ENCODE data around the gene UBE2N. TPM values are rescaled to one million over a fixed set of nuclear protein-coding genes. Genes with fewer than 3 reads are reported as not detected.

The UBE2N gene, protein sequence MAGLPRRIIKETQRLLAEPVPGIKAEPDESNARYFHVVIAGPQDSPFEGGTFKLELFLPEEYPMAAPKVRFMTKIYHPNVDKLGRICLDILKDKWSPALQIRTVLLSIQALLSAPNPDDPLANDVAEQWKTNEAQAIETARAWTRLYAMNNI
- 100 to 1,000 TPM; 137 to 172 (median 170) TPM for polyA plus RNA-seq (ENCODE audit: insufficient read length in 3 of 3)
- long read RNA-seq, donor 1, full-length matches to known transcripts: 42 of 53 reads
- long read RNA-seq, donor 1, partial matches to known transcripts: 11 of 53 reads
- long read RNA-seq, donor 1, other reads (novel, unspliced or antisense): 0 of 53 reads
- long read RNA-seq, donor 2, full-length matches to known transcripts: 48 of 63 reads
- long read RNA-seq, donor 2, partial matches to known transcripts: 15 of 63 reads
- long read RNA-seq, donor 2, other reads (novel, unspliced or antisense): 0 of 63 reads
- long read RNA-seq, donor 3, full-length matches to known transcripts: 69 of 172 reads
- long read RNA-seq, donor 3, partial matches to known transcripts: 34 of 172 reads
- long read RNA-seq, donor 3, other reads (novel, unspliced or antisense): 69 of 172 reads
- long read RNA-seq, donor 4, full-length matches to known transcripts: 43 of 43 reads
- long read RNA-seq, donor 4, partial matches to known transcripts: 0 of 43 reads
- long read RNA-seq, donor 4, other reads (novel, unspliced or antisense): 0 of 43 reads
- long read RNA-seq, donor 5: 0 reads
- long read RNA-seq, donor 6, full-length matches to known transcripts: 54 of 117 reads
- long read RNA-seq, donor 6, partial matches to known transcripts: 28 of 117 reads
- long read RNA-seq, donor 6, other reads (novel, unspliced or antisense): 35 of 117 reads
- long read RNA-seq, donor 7, full-length matches to known transcripts: 70 of 75 reads
- long read RNA-seq, donor 7, partial matches to known transcripts: 5 of 75 reads
- long read RNA-seq, donor 7, other reads (novel, unspliced or antisense): 0 of 75 reads
- long read RNA-seq, donor 8, full-length matches to known transcripts: 93 of 107 reads
- long read RNA-seq, donor 8, partial matches to known transcripts: 14 of 107 reads
- long read RNA-seq, donor 8, other reads (novel, unspliced or antisense): 0 of 107 reads
- long read RNA-seq, donor 9, full-length matches to known transcripts: 59 of 59 reads
- long read RNA-seq, donor 9, partial matches to known transcripts: 0 of 59 reads
- long read RNA-seq, donor 9, other reads (novel, unspliced or antisense): 0 of 59 reads
- long read RNA-seq, donor 10, full-length matches to known transcripts: 73 of 97 reads
- long read RNA-seq, donor 10, partial matches to known transcripts: 24 of 97 reads
- long read RNA-seq, donor 10, other reads (novel, unspliced or antisense): 0 of 97 reads
- long read RNA-seq, donor 11, full-length matches to known transcripts: 48 of 48 reads
- long read RNA-seq, donor 11, partial matches to known transcripts: 0 of 48 reads
- long read RNA-seq, donor 11, other reads (novel, unspliced or antisense): 0 of 48 reads
- long read RNA-seq, donor 12, full-length matches to known transcripts: 21 of 21 reads
- long read RNA-seq, donor 12, partial matches to known transcripts: 0 of 21 reads
- long read RNA-seq, donor 12, other reads (novel, unspliced or antisense): 0 of 21 reads
- long read RNA-seq, donor 13: 0 reads
- long read RNA-seq, donor 14, full-length matches to known transcripts: 61 of 72 reads
- long read RNA-seq, donor 14, partial matches to known transcripts: 11 of 72 reads
- long read RNA-seq, donor 14, other reads (novel, unspliced or antisense): 0 of 72 reads
- long read RNA-seq, donor 15, full-length matches to known transcripts: 19 of 19 reads
- long read RNA-seq, donor 15, partial matches to known transcripts: 0 of 19 reads
- long read RNA-seq, donor 15, other reads (novel, unspliced or antisense): 0 of 19 reads
- long read RNA-seq, donor 16, full-length matches to known transcripts: 135 of 152 reads
- long read RNA-seq, donor 16, partial matches to known transcripts: 17 of 152 reads
- long read RNA-seq, donor 16, other reads (novel, unspliced or antisense): 0 of 152 reads

DNA sequence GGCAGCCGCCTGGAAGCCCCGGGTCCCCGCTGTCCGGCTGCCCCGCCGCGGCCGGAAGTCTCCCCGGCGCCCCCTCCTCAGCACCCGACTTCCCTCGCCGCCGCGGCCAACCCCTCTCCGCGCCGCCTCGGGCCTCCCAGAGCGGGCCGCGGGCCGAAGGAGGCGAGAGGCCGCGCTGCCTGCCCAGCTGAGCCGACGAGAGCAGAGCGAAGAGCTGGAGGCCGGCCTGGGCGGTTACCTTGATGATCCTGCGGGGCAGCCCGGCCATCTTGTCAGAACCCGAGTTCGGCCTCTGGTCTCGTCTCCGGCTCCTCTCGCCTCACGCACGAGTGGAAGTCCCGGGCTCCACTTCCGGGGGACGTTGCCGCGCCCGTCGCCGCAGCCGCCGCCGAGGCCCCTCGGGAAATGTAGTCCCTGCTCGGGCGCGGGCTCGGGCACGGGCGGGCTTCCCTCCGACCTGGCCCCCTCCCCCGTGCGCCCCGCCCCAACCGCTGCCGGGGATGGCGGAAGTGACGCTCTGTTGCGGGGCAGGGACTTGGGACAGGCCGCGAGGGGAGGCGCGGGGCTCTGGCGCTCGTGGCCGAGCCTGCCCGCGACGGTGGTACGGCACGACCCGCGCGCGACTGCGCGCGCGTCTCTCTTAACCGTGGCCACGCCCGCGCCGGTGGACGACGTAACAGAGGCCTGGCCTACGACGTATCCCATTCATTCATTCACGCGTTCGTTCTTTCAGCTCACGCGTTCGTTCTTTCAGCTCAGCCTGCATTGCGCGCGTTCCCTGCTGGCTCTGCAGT is at the start of gene UBE2N:
Gene UBE2N, minus strand, starts transcription at position 331 of the 794 bp plus-strand sequence. Its CDS starts 63 bp downstream, at position 268.
- DNase-seq (ENCODE audit: extremely low read depth in 1 of 11, low read depth in 9 of 11, low spot score in 4 of 11): peak; percentile 77 to 96 (median 91)

DNA sequence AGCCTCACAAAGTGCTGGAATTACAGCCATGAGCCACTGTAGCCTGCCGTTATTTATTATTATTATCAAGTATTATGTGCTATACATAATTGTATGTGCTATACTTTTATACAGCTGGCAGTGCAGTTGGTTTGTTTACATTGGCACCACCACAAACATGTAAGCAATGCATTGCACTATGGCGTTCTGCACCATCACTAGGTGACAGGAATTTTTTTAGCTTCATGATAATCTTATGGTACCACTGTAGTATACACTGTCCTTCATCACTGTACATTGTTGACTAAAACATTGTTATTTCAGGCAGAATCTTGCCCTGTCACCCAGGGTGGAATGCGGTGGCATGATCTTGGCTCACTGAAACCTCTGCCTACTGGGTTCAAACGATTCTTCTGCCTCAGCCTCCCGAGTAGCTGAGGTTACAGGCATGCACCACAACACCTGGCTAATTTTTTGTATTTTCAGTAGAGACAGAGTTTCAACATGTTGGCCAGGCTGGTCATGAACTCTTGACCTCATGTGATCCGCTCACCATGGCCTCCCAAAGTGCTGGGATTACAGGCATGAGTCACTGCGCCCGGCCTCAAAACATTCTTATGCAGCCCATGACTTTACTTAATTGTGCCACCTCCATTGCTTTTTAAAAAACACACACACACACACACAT is 42.7 kb upstream of the UBE2N start:
- no peak for DNase-seq (ENCODE audit: extremely low read depth in 1 of 11, low read depth in 9 of 11, low spot score in 4 of 11)

DNA sequence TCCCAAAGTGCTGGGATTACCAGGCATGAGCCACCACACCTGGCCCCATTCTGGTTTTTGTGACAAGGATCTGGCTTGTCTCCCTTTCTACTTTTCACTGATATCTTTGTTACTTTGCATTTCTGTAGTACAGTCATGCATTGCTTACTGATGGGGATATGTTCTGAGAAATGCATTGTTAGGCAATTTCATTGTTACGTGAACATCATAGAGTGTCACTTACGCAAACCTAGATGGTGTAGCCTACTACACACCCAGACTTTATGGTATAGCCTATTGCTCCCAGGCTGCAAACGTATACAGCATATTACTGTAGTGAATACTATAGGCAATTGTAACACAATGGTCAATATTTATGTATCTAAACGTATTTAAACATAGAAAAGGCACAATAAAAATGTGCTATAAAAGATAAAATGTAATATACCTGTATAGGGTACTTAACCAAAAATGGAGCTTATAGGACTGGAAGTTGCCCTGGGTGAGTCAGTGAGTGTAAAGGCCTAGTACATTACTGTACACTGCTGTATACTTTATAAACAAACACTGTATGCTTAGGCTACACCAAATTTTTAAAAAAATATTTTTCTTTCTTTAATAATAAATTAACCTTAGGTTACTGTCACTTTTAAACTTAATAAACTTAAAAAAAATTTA is 41.5 kb upstream of the UBE2N start:
- DNase-seq (ENCODE audit: extremely low read depth in 1 of 11, low read depth in 9 of 11, low spot score in 4 of 11): no peak

DNA sequence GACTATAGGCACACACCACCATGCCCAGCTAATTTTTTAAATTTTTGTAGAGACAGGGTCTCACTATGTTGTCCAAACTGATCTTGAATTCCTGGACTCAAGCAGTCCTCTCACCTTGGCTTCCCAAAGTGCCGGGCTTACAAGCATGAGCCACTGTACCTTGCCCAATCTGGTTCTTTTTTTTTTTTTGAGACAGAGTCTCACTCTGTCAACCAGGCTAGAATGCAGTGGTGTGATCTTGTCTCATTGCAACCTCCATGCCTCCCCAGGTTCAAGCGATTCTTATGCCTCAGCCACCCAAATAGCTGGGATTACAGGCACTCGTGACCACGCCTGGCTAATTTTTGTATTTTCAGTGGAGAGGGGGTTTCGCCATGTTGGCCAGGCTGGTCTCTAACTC is 41.0 kb upstream of the UBE2N start:
- no peak for DNase-seq (ENCODE audit: extremely low read depth in 1 of 11, low read depth in 9 of 11, low spot score in 4 of 11)

DNA sequence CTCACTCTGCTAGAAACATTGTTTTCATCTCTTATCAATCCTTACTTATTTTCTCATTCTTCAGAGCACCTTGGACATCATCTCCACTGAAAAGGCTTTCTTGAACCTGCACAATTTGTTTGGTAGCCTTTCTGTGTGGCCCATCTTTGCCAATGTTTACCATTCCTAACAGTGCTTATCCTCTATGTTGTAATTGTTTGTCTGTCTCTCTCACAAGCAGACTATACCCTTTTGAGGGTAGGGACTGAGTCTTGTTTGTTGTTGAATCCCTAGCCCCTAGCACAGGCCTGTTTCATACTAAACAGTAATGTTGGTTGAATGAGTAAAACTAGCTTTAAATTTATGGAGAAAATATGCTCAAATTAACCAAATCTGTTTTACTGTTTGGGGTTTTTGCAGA is 34.8 kb upstream of the UBE2N start:
- no peak for DNase-seq (ENCODE audit: extremely low read depth in 1 of 11, low read depth in 9 of 11, low spot score in 4 of 11)

DNA sequence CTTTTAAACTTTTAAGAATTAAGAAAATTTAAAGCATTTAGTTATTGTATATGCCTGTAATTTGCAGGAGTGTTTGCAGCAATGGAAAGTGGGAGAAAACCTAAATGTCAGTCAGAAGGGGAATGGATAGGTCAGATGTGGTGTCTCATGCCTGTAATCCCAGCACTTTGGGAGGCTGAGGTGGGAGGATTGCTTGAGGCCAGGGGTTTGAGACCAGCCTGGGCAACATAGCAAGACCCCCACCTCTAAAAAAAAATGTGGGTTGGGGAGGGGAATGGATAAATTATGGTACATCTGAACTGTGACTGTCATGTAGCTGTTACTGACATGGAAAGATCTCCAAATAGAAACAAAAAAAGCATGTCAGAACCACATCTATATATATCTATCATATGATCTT is 27.6 kb upstream of the UBE2N start:
- DNase-seq (ENCODE audit: extremely low read depth in 1 of 11, low read depth in 9 of 11, low spot score in 4 of 11): no peak

DNA sequence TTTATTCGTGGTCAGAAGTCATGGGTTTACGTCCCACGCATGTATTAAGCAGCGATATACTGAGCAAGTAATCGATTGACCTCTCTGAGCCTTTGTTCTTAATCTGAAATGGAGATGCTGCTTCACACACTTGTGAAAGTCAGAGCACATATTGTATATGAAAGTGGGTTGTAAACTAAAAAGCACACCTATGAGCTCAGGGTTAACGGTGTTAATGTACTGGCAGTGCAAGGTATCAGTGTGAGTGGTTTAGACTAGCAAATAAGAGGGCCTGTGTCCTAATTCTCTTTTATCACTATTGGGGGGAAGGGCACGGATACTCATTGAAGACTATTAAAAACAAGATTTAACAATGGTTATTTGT is 26.2 kb upstream of the UBE2N start:
- peak in 1 of 11 donors; percentile 15 for DNase-seq (ENCODE audit: extremely low read depth in 1 of 11, low read depth in 9 of 11, low spot score in 4 of 11)

DNA sequence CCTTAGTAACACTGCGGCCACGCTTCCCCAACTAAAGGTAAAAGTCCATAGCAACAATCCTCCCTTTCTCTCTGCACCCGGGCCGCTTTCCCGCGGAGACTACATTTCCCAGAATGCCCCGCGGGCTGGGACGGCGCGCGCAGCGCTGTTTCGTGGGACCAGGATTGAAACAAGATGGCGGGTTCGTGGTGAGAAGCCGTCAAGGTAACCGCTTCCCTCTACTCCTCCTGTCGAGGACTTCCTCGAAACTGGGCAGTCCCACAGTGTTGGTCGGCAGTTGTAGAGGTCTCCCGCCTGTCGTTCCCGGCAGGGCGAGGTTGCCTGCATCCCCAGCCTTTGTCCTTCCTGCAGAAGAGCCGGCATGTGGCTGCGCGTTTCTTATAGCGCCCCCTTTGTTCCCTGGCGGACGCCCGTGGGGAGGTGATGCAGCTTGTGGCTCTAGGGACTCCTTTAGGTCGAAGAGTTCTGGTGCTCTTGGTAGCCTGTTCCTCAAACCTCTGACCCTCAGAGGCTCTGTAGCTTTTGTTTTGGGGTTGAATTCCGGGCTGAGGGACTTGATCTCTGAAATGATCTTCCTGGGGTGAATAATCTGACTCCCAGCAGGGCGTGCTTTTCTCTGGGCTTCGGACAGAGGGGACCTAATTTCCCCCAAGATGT is 25.7 kb upstream of the UBE2N start, which contains the start of gene MRPL42:
Gene MRPL42, plus strand, starts transcription at position 164 of the 657 bp plus-strand sequence. CDS start 1,772 bp downstream, outside the sequence.
- DNase-seq (ENCODE audit: extremely low read depth in 1 of 11, low read depth in 9 of 11, low spot score in 4 of 11): peak; percentile 81 to 95 (median 88)

DNA sequence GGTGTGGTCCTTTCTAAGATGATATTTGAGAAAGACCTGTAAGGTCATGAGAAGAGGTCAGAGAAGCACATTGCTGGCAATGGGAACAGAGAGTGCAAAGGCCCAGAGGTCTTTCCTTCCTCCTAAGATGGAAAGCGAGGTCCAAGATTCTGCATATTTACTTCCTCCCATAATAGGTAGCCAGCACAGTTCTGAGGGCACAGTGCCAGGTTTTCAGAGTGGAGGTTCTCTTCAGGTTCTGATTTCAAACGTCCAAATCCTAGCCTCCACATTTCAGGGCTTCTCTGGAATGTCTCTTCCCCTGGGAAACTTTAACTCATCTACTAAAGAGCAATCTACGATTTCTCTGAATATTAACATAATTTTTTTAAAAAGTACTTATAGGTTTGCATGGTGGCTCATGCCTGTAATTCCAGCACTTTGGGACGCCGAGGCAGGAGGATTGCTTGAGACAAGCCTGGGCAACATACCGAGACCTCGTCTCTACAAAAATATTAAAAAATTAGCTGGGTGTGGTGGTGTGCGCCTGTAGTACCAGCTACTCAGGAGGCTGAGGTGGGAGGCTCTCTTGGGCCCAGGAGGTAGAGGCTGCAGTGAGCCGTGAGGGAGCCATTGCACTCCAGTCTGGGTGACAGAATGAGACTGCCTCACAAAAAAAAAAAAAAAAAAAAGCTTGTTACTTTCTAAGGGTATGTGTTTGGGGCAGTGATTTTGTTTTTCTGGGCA is 25.0 kb upstream of the UBE2N start:
- no peak for DNase-seq (ENCODE audit: extremely low read depth in 1 of 11, low read depth in 9 of 11, low spot score in 4 of 11)

DNA sequence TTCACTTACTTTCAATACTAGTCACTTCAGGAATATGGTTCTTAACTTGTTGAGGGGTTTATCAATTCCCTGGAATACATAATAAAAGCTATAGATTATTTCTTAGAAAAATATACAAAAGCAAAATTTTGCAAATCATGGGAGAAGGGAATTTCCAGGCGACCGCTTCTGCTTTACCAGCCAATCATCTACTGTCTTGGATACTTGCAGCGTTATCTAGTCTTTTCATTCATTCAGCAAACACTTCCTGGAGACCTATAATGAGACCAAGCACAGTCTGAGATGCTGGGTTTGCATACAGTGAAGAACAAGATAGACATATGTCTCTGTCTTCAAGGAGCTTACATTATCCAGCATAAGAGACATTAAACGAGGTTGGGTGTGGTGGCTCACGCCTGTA is 24.1 kb upstream of the UBE2N start:
- DNase-seq (ENCODE audit: extremely low read depth in 1 of 11, low read depth in 9 of 11, low spot score in 4 of 11): no peak

DNA sequence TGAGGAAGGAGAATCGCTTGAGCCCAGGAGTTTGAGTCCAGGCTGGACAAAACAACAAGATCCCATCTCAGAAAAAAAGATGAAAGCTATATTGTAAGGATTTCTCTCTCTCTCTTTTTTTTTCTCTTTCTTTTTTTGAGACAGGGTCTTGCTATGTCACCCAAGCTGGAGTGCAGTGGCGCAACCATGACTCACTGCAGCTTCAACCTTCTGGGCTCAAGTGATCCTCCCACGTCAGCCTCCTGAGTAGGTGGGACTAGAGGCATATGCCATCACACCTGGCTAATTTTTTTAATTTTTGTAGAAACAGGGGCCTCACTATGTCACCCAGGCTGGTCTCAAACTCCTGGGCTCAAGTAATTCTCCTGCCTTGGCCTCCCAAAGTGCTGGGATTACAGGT is 19.8 kb upstream of the UBE2N start:
- DNase-seq (ENCODE audit: extremely low read depth in 1 of 11, low read depth in 9 of 11, low spot score in 4 of 11): no peak

DNA sequence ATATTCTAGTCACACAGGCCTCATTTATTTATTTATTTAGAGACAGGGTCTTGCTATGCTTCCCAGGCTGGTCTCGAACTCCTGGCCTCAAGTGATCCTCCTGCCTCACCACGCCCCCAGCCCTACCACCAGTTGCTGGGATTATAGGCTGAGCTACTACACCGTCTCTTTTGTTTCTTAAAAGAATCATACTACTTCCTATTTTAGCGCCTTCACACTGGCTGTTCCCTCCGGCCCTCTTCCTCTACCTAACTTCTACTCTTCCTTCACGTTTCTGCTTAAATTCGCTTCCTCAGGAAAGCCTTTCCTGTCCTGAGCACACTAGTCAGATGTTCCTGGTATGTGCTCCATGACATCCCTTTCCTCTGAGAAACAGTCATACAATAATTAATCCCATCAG is 19.2 kb upstream of the UBE2N start:
- DNase-seq (ENCODE audit: extremely low read depth in 1 of 11, low read depth in 9 of 11, low spot score in 4 of 11): no peak

DNA sequence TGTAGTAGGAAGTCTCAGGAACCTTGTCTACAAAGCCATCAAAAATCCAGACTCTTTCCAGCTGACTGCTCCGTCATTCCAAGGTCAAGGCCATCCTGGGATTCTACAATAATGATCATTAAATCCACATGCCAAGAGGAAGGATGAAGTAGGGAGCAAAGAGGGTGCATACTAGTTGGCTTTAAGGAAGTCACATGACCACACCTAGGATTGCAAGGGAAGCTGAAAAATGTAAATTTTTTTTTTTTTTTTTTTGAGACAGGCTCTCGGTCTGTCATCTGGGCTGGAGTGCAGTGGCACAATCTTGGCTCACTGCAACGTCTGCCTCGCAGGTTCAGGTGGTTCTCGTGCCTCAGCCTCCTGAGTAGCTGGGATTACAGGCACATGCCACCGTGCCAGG is 18.3 kb upstream of the UBE2N start:
- no peak for DNase-seq (ENCODE audit: extremely low read depth in 1 of 11, low read depth in 9 of 11, low spot score in 4 of 11)

DNA sequence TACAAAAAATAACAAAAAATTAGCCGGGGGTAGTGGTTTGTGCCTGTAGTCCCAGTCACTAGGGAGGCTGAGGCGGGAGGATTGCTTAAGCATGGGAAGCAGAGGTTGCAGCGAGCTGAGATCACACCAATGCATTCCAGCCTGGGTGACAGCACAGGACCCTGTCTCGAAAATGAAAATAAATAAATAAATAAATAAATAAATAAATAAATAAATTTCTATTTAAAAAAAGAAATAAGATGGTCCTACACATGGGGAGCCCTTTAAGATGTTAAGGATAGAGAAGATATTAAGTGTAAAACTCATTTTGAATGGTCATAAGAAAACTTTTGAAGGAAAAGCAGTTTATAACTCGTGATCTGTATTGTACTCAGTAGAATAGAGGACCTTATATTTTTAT is 17.4 kb upstream of the UBE2N start:
- no peak for DNase-seq (ENCODE audit: extremely low read depth in 1 of 11, low read depth in 9 of 11, low spot score in 4 of 11)

DNA sequence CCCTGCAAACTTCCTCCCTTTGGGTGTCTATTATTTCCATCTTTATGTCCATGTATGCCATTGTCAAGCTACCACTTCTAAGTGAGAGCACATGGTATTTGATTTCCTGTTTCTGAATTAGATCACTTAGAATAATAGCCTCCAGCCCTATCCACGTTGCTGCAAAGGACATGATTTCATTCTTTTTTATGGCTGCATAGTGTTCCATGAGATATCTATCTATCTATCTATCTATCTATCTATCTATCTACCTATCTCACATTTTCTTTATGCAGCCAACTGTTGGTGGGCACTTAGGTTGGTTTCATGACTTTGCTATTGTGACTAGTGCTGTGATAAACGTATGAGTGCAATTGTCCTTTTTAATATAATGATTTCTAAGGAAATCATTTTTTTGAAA is 14.3 kb upstream of the UBE2N start:
- no peak for DNase-seq (ENCODE audit: extremely low read depth in 1 of 11, low read depth in 9 of 11, low spot score in 4 of 11)
